Kasumi-1 (cell line): ENCODE measurements around the gene MNT.

ENCODE experiments used
- DNase-seq, 2 experiments: peaks; one replicate each; lab custom pipeline; 2025; lab: John Stamatoyannopoulos, UW

The MNT gene

DNA sequence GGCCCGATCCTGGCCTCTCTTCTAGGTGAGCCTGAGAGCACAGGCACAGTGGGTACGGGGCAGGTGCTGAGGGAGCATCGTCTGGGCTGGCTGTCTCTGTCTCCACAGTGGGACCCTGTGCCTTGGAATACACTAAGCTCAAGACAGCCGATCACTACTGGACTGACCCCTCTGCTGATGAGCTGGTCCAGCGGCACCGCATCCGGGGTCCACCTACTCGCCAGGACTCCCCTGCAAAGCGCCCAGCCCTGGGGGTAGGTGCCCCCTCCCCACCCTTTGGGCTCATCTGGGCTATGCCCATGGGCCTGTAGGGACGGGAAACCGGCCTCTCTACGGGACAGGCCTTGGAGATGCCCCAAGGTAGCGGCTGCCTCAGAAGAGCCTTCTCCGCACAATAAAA, 38.0 kb downstream of the MNT start:
- no peak for DNase-seq

DNA sequence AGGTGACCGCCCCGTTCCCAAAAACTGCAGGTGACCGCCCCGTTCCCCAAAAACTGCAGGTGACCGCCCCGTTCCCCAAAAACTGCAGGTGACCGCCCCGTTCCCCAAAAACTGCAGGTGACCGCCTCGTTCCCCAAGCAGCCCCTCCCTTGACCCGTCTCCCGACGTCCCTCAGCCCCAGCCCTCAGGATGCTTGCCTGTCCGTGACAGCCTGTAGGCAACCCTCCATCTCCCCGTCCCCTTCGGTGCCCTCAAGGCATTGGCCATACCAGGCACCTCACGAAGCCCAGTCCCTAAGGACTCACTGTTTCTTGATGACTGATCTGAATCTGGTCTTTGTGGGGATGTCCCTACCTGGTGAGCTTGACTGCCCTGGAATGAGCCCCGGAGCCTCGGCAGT, 38.4 kb downstream of the MNT start:
- no peak for DNase-seq

DNA sequence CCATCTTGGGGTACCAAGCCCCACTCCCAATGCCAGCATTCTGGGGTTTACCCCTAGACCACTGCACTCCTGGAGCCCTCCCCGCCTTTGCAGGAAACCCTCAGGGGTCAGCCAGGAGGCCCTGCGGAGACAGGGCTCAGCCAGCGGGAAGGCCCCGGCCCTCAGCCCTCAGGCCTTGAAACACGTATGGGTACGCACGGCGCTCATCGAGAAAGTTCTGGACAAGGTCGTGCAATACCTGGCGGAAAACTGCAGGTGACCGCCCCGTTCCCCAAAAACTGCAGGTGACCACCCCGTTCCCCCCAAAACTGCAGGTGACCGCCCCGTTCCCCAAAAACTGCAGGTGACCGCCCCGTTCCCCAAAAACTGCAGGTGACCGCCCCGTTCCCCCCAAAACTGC, 38.8 kb downstream of the MNT start:
- DNase-seq = no peak

DNA sequence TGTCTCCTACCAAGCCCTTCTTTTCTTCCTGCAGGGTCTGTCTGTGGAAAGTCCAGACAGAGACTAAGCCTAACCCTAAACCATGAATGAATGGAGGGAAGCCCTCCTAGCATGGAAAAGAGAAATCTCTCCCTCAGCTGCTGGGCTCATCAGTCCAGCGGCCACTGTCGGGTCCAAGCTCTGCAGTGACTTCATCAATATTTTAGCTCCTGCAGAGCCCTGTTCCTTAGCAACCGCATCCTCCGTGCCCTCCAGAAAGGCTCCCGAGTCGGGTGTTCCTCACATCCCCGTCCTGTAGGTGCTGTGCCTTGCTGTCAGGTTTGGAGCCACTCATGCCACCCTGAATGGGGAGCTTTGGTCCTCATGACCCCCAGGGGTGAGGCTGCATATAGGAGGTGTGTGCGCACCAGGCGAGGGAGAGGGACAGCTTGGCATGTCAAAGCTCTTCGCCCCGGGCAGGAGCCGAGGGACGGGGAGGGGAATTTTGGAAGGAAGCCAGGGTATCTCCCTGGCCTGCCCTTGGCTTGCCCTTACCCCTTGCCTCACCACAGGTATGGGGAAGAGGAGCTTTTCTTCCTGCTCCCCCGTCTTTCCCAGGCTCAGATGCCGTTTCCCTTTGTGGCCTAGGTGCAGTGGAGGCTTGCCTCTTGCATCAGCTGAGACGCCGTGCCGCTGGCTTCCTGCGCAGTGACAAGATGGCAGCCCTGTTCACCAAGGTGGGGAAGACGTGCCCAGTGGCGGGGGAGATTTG, 39.7 kb downstream of the MNT start:
- DNase-seq = no peak

DNA sequence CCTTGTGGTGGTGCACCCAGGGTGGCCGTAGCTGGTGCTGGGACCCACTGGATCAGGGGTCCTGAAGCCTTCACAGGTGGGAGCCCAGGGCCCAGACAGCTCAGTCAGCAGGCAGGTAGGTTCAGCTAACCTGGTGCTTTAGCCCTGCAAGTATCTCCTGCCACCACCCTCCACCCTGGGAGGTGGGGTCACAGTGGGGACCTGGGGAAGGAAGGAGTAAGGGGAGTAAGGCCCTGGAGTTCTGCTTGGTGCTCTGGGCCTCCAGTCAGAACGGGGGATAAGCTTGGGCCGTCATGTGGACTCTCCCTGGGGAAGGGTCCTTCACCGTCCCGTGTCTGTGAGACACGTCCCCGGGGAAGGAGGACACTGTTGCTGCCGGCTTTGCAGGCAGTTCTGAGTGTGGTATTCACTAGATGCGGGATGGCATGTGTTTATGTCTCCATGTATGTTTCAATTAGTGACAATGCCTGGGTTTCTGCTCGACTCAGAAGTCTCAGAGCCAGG, 42.9 kb downstream of the MNT start:
- no peak for DNase-seq

DNA sequence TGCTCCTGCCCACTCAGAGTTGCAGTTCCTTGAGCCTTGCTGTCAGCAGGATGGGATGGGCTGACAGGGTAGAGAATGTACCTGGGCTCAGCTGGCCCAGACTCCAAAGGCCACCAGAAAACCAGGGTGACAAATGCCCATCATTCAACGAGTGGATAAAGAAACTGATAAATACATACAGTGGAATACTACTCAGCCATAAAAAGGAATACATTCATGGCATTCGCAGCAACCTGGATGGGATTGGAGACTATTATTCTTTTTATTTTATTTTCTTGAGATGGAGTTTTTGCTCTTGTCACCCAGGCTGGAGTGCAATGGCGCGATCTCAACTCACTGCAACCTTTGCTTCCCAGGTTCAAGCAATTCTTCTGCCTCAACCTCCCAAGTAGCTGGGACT, 43.6 kb downstream of the MNT start:
- DNase-seq = no peak

DNA sequence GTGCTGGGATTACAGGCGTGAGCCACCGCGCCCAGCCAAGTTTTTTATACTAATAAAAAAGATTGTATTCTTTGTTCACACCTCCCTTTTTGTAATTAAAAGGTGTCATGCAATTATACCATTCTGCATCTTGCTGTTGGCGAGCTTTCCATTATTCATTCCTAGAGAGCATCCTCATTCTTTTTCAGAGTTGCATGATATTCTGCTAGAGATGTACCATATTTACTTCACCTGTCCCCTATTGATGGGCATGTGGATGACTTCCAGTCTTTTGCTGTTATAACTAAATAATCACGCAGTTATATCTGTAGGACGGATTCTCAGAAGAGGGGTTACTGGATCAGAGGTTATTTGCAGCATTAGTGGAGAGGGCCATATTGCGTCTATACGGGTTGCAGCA, 46.5 kb downstream of the MNT start:
- no peak for DNase-seq

DNA sequence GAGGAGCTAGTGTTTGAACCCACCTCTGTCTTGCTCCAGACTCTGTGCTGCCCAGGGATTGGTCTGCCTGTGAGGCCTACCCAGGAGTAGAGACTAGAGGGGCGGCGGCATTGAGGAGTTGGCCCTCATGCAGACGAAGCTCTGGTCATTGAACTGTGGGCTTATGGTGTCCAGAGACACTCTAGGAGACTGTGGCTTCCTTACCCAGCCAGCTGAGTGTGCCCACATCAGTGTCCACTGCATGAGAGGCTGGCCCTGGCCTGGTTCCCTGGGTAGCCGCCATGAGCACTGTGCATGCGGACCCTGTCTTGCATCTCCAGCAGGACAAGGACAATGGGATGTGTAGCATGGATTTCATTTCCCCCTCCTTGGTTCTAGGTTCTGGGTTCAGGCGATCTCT, 49.6 kb downstream of the MNT start:
- DNase-seq = no peak

DNA sequence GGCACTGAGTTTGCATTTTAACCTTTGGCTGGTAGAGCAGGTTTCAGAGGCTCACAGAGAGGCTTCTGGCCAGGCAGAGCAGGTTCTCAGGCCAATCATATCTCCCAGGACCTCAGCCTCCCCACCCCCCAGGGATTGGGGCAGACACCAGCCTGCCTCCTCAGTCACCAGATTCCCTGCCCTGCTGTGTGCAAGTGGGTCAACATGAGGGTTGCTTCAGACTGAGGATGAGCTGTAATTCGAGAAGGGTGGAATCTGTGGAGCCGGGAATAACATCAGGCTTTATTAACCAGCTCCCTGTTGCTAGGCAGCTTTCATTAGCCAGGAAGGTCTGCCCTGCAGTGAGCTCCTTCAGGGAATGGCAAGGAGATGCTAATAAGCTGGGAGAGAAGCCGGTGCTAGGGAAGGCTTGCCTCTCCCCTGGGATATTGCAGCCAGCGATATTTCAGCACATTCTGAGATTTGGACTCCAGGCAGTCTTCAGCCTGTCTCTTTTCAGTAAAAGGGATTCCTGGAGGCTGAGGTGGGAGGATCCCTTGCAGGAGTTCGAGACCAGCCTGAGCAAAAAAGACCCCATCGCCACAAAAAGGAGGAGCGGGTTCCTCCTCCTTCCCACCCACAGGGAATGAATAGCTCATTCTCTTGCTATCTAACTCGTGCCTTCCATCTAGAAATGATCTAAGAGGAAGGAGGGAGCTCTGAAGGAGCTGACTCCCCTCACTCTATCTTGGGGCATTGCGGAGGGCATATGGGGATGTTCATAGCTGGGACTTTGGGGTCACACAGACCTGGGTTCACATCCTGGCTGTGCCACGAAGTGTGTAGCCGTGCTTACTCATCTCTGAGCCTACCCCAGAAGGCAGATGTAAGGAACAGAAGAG, 52.8 kb downstream of the MNT start:
- DNase-seq = no peak

DNA sequence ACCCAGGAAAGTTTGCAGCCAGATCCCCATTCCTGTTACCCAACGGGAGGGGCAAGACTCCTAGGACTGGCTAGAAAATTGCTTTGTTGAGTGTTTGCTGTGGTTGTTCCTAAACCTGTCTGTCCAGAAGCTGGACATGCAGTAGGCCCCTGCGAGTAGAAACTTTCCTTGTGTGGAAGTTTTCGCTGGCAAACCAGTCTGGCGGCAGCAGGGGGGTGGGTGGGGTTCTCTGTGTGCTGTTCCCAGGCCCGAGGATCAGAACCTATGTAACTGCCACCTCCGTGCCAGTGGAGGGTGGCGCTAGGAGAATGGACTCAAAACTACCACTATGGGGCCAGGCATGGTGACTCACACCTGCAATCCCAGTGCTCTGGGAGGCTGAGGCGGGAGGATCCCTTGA, 54.4 kb downstream of the MNT start:
- DNase-seq = no peak

DNA sequence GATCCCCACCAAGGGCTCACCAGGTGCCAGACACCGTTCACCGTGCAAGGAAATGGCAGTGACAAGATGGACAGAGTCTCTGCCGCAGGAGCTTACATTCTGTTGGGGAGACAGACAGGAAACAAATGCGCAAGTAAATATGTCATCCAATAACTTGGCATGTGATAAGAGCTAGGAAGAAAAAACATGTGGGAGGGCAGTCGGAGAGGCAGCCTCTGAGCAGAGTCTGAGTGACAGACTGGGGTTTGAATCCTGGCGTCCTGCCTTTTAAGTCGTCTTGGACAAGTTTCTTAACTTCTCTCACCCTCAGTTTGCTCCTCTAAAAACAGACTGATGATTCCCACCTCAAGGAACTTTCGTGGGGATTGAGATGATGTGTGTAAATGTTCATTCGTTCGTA, 56.3 kb downstream of the MNT start:
- no peak for DNase-seq

DNA sequence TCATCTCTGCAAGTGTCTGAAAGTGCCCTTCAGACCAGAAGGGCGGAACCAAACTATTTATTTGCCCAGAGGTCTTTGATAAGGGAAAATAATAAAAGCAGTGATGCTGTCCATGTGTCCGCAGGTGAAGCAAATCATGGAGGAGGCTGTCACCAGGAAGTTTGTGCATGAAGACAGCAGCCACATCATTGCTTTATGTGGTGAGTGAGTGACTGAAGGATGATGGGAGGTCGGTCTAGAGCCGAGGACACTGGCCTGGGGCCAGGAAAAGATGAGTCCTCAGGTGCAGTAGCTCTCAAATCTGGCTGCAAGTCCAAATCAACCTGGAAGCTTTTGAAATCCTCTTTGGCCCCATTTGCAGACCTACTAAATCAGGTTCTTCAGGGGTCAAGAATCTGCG, 57.4 kb downstream of the MNT start:
- no peak for DNase-seq

DNA sequence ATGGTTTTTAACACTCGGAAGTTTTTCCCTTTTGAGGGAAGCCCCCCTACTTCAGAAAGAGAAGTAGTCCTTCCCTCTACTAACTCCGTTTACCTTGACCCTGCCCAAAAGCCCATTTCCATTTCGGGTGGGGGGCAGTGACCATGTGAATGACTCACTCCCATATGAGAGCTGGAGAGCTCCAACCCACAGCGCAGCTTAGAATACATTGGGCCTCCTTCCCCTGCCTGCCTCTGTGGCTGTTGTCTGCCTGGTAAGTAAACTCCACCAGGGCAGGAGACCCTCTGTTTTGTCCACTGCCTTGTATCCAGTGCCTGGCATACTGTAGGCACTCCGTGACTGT, 62.6 kb downstream of the MNT start:
- no peak for DNase-seq

DNA sequence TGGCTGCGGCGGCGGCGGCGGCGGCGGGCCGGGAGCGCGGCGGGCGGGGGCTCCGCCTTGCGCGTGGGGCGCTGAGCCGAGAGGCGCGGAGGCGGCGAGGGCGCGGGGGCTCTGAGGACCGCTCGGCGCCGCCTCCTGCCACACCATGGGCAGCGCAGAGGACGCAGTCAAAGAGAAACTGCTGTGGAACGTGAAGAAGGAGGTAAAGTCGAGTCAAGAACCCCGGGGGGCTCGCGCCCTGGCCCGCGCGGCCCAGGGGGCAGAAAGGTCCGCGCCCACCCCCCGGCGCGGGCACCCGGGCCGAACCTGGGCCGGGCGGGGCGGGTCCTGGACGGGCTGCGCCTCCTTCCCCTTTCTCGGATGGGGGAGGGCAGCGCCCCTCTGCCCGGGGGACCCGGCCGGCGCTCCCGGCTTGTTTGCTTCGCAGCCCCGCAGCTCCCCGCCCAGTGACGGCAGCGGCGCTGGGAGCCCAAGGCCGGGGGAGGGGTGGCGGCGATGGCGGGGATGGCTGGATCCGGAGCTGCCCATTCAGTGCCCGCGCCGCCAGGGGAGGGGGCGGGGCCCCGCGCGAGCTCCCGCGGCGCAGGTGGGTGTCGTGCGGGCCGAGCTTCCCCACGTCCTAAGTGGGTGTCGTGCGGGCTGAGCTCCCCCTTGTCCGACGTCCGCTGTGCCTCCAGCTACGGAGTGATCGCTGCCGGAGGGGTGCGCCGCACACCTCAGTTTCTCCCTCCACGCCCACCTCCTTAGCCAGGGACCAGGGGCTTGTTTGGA, 63.1 kb downstream of the MNT start:
- DNase-seq = no peak

DNA sequence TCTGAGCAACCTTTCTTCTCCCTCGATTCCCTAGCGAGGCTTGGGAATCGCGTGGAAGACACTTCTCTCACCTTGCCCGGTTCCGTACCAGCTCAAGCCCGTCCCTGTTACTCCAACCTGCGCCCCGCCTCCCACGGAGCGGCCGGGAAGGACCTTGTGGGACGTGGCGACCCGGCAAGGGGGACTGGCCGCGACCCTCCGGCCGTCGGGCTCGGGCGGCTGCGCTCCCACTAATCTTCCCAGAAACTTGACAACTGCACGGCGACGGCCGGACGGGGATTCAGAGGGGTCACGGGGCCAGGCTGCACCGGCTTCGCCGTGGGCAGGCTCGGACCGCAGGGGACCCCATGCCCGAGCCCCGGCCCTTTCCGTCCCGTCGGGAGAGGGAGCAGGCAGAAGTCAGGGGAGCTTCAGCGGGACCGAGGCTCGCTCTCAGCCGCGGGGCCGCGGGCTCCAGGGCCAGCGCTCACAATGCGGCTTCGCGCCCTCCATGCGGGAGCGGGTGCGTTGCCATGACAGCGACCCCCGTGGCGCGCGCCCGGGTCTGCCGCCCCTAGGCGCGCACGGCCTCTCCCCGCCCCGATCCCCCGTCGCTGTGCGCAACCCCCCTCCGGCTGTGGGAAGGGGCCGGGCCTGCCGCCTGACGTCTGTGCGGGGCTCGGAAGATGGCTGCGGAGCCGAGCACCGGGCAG, 63.9 kb downstream of the MNT start, which contains the start of gene SGSM2:
SGSM2 (plus strand) TSS at position 650 of the 692 bp plus-strand sequence. CDS start 188 bp downstream, outside the sequence.
- DNase-seq = peak; percentile 12 to 27

DNA sequence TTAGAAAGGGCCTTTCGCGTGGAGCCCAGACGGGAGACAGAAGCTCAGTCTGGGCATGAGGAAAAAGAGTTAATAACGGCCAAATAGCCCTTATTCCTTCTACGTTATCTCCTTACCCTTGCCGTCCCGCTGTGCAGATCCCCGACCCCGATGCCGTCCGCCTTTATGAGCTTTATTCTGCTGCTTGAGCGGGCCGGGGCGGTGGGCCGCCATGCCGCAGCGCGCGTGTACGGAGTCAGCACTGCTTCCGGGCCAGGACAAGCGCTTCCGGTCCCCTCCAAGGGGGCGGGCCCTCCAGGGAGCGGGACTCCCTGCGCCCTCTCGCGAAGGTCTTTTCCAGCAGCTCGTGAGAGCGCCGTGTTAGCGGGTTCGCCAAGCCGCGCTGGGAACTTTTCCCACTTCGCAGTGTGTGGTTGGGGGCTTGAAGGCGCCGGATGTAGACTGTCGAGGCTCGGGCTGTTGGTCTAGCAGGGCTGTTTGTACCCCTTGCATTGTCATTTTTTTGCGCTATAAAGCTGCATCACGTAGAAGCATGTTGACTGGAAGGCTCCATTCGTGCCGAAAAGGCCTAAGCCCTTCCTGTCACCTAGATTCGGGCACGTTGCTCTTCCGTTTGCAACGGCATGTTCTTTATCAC, 64.5 kb downstream of the MNT start, which contains the start of gene TSR1:
TSR1 (minus strand) TSS at position 243 of the 637 bp plus-strand sequence; CDS start at position 213, 30 bp downstream.
- peak; percentile 34 to 76 for DNase-seq

DNA sequence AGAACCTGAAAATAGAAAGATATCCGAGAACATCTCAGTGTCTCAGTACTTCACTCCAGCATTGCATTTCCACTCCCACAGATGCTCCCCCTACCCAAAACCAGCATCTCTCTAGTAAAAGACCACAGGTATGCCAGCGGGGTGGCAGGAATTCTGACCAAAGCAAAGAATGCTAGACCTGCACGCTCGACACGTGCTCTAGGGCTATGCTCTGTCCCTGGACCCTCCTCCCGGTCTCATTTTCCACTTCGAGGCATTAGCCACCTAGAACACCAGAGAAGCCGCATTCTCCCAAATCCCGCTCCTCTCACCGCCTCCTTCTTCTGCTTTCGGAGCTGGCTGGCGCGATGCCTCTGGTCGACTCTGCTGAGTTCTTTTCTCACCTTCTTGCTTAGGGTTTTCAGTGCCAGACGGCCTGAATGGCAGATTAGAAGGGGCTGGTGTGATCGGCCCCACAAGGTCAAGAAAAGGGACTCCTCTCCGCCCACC, 65.1 kb downstream of the MNT start:
- DNase-seq = no peak
